ENCODE measurements around the gene MIPOL1. TPM values are rescaled to one million over a fixed set of nuclear protein-coding genes. Genes with fewer than 3 reads are reported as not detected.

MIPOL1 gene
- total and polyA plus RNA-seq, 2 of the 13 experiments (the other 11 are each of a cell fraction or from before 2014, with no cell fraction given): 8.6 to 34.2 TPM

DNA sequence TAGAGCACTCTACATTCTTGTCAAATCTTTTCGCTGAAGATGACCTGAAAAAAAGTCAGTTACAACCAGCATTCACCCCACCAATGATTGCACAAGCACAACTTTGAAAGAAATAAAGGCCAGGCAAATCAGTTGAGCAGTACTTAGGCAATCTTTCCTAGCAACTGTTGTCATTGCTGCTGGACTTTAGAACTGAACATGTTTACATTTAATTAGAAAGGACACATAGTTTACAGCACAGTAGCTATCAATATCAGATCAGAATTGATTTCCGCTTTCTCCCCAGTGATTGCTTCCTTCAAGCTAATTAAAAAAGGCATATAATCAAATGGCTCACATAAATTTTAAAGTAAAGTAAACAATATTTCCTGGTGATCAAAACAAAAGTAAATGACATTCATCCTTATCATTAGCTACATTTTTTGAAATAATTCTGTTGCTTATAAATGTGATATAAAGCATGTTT, 268.9 kb downstream of the MIPOL1 start (continued):
- TF ChIP-seq SAP130 (CRISPR knock-in tag; IDR thresholded peaks at IDR 0.05; ENCODE audit: low read depth): peak; percentile 97
- TF ChIP-seq, protein P1, sequence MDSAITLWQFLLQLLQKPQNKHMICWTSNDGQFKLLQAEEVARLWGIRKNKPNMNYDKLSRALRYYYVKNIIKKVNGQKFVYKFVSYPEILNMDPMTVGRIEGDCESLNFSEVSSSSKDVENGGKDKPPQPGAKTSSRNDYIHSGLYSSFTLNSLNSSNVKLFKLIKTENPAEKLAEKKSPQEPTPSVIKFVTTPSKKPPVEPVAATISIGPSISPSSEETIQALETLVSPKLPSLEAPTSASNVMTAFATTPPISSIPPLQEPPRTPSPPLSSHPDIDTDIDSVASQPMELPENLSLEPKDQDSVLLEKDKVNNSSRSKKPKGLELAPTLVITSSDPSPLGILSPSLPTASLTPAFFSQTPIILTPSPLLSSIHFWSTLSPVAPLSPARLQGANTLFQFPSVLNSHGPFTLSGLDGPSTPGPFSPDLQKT (CRISPR knock-in tag; IDR thresholded peaks at IDR 0.05; ENCODE audit: borderline replicate concordance): no peak
- TF ChIP-seq RCOR2 (CRISPR knock-in tag; IDR thresholded peaks at IDR 0.05): peak; percentile 96
- TF ChIP-seq THRA (CRISPR knock-in tag; IDR thresholded peaks at IDR 0.05; ENCODE audit: borderline replicate concordance): peak; percentile 99
- peak; percentile 94 for TF ChIP-seq ZNF564 (CRISPR knock-in tag; IDR thresholded peaks at IDR 0.05)
- peak; percentile 93 for TF ChIP-seq TEF (CRISPR knock-in tag; IDR thresholded peaks at IDR 0.05)
- TF ChIP-seq SP2 (CRISPR knock-in tag; IDR thresholded peaks at IDR 0.05): no peak
- TF ChIP-seq TCF7L2 (IDR thresholded peaks at IDR 0.05; ENCODE audit: low read depth, low read length): 0 out of 2 replicates have a peak, but pooled peaks have one; percentile 41
- peak; percentile 89 for TF ChIP-seq KDM1A (CRISPR knock-in tag; IDR thresholded peaks at IDR 0.05)
- TF ChIP-seq MEIS1 (CRISPR knock-in tag; IDR thresholded peaks at IDR 0.05; ENCODE audit: borderline replicate concordance): peak; percentile 100
- TF ChIP-seq SMAD1 (CRISPR knock-in tag; IDR thresholded peaks at IDR 0.05; ENCODE audit: borderline replicate concordance, low read depth): no peak
- TF ChIP-seq ZBTB7A (CRISPR knock-in tag; IDR thresholded peaks at IDR 0.05): no peak; the same call in 1 of the 2 replicates
- no peak for TF ChIP-seq ATAD3A (CRISPR knock-in tag; IDR thresholded peaks at IDR 0.05)
- no peak for TF ChIP-seq SRSF4 (IDR thresholded peaks at IDR 0.05; ENCODE audit: low read depth, low read length, poor library complexity, severe bottlenecking)
- peak; percentile 99 for TF ChIP-seq SATB2 (CRISPR knock-in tag; IDR thresholded peaks at IDR 0.05)
- peak; percentile 99 for TF ChIP-seq ZNF264 (CRISPR knock-in tag; IDR thresholded peaks at IDR 0.05)
- peak; percentile 95 for TF ChIP-seq ARNTL (CRISPR knock-in tag; IDR thresholded peaks at IDR 0.05)
- no peak for TF ChIP-seq ZNF17 (CRISPR knock-in tag; IDR thresholded peaks at IDR 0.05)
- TF ChIP-seq ZNF513 (CRISPR knock-in tag; conservative IDR thresholded peaks at IDR 0.05): no peak
- TF ChIP-seq MAFG (CRISPR knock-in tag; IDR thresholded peaks at IDR 0.05): no peak
- TF ChIP-seq, protein P2, sequence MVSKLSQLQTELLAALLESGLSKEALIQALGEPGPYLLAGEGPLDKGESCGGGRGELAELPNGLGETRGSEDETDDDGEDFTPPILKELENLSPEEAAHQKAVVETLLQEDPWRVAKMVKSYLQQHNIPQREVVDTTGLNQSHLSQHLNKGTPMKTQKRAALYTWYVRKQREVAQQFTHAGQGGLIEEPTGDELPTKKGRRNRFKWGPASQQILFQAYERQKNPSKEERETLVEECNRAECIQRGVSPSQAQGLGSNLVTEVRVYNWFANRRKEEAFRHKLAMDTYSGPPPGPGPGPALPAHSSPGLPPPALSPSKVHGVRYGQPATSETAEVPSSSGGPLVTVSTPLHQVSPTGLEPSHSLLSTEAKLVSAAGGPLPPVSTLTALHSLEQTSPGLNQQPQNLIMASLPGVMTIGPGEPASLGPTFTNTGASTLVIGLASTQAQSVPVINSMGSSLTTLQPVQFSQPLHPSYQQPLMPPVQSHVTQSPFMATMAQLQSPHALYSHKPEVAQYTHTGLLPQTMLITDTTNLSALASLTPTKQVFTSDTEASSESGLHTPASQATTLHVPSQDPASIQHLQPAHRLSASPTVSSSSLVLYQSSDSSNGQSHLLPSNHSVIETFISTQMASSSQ (IDR thresholded peaks at IDR 0.05; ENCODE audit: low read depth): peak; percentile 100
- TF ChIP-seq, protein P2 (CRISPR knock-in tag; IDR thresholded peaks at IDR 0.05; ENCODE audit: borderline replicate concordance): peak; percentile 100
- no peak for TF ChIP-seq NRL (CRISPR knock-in tag; IDR thresholded peaks at IDR 0.05; ENCODE audit: borderline replicate concordance)
